Neural progenitor cell (in vitro differentiated cells): ENCODE results near the gene P2RX7. TPM values are rescaled to one million over a fixed set of nuclear protein-coding genes. Genes with fewer than 3 reads are reported as not detected.

Experiments
- DNase-seq: peaks from one replicate; pipeline ENCODE4 v3.0.0-alpha.2; 2016; ENCODE audit warnings: low spot score
- H2AFZ ChIP-seq: fragments of 200-600 bp; sonication (generic); replicated peaks from 2 replicates; pipeline ENCODE4 v1.6.1; 2016; ENCODE audit warnings: antibody characterized with exemption
- H3F3A ChIP-seq: fragments of 200-600 bp; sonication (generic); 2 replicates; pipeline ENCODE4 v1.6.1; 2016; ENCODE audit warnings: antibody characterized with exemption, low read depth
- H3K27ac ChIP-seq: fragments of 200-600 bp; sonication (generic); 2 replicates; pipeline ENCODE4 v1.5.1; 2016; ENCODE audit warnings: mild to moderate bottlenecking
- H3K27me3 ChIP-seq: fragments of 200-600 bp; sonication (generic); 2 replicates; pipeline ENCODE4 v1.6.1; 2016; ENCODE audit warnings: mild to moderate bottlenecking, moderate library complexity
- H3K36me3 ChIP-seq: fragments of 200-600 bp; sonication (generic); 2 replicates; pipeline ENCODE4 v1.5.1; 2016
- H3K4me1 ChIP-seq: fragments of 200-600 bp; sonication (generic); 2 replicates; pipeline ENCODE4 v1.6.1; 2016; ENCODE audit warnings: mixed run types
- H3K4me2 ChIP-seq: fragments of 200-600 bp; sonication (generic); 2 replicates; pipeline ENCODE4 v1.6.1; 2016
- H3K4me3 ChIP-seq: fragments of 200-600 bp; sonication (generic); 2 replicates; pipeline ENCODE4 v1.5.1; 2016
- H3K79me2 ChIP-seq: fragments of 200-600 bp; sonication (generic); 2 replicates; pipeline ENCODE4 v1.6.1; 2016; ENCODE audit warnings: low read depth
- H3K9ac ChIP-seq: fragments of 200-600 bp; sonication (generic); 2 replicates; pipeline ENCODE4 v1.6.1; 2016
- H3K9me3 ChIP-seq: fragments of 200-600 bp; sonication (generic); 2 replicates; pipeline ENCODE4 v1.5.1; 2016; ENCODE audit warnings: low read depth
- H4K20me1 ChIP-seq: fragments of 200-600 bp; sonication (generic); 2 replicates; pipeline ENCODE4 v1.6.1; 2016; ENCODE audit warnings: low read depth
- H3K27ac Mint-ChIP-seq: 3 replicates; pipeline ENCODE4 v1.8.0; 2021; ENCODE audit warnings: mixed read lengths
- H3K27me3 Mint-ChIP-seq: 2 replicates; pipeline ENCODE4 v1.8.0; 2022; ENCODE audit warnings: low read depth, mild to moderate bottlenecking, inconsistent platforms, moderate library complexity, mixed read lengths; ENCODE audit not compliant: insufficient read depth
- H3K36me3 Mint-ChIP-seq: 3 replicates; pipeline ENCODE4 v1.8.0; 2021; ENCODE audit warnings: mixed read lengths
- H3K4me1 Mint-ChIP-seq: 3 replicates; pipeline ENCODE4 v1.8.0; 2021; ENCODE audit warnings: mixed read lengths
- H3K4me3 Mint-ChIP-seq: 3 replicates; pipeline ENCODE4 v1.8.0; 2021; ENCODE audit warnings: mild to moderate bottlenecking, moderate library complexity, mixed read lengths
- H3K9me3 Mint-ChIP-seq: 3 replicates; pipeline ENCODE4 v1.8.0; 2020; ENCODE audit warnings: mixed read lengths
- EZH2 ChIP-seq: fragments of 200-600 bp; sonication (generic); IDR thresholded peaks from 2 replicates; pipeline ENCODE4 v1.6.1; 2017; ENCODE audit warnings: antibody characterized with exemption, mild to moderate bottlenecking, moderate library complexity
- EZH2phosphoT487 ChIP-seq: fragments of 200-600 bp; sonication (generic); IDR thresholded peaks from 2 replicates; pipeline ENCODE4 v1.6.1; 2017; ENCODE audit warnings: antibody characterized with exemption
- total RNA-seq: library from RNA; depleted of rRNA; stranded (reverse); fragments of >200 nt; gene quantifications from 2 replicates; pipeline ENCODE4 v1.2.3, GENCODE V29; 2015; ENCODE audit warnings: low replicate concordance
- TF ChIP-seq, protein P1 (sequence below): fragments of 200-600 bp; sonication (generic); IDR thresholded peaks from 2 replicates; pipeline ENCODE4 v1.5.1; 2017; ENCODE audit warnings: antibody characterized with exemption, mild to moderate bottlenecking

Gene P2RX7
- total RNA-seq, 1 donor from 2014 or later, result 0.71 TPM

DNA sequence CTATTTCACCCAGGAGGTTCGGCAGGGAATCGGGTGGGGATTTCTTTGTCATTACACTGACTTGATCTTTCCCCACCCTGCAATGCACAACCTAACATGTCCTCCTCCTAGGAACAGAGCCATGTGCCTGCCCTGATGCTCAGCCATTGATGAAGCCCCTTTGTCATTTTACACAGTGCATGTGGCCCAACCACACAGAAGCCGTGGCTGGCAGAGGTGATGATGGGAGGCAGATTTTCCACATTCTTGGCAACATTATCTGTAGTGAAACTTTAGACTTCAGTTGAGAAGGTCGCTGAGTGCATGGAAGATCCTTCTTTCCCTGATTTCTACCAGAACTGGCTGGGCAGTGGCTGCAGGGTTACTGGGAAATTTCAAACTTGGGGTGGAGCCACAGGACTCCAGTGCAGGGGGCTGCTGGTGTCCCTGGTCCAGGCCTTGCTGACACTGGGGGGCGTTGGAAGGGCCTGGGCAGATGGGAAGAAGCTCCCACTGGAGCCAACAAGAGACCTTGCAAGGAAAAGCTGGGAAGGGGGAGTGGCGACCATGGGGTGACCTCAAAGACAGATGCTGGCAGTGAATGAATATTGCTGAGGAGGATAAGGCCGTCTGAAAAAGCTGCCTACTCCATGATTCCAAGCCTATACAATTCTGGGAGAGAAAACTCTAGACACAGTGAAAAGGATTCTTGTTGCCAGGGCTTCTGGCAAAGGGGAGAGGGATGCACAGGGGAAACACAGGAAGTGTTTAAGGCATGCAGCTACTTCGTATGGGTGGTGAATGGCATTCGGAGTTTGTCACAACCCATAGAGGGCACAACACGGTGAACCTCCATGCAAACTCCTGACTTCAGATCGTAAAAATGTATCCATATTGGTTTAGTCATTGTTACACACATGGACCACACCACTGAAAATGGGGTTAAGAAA, 41.8 kb upstream of the P2RX7 start:
- Histone ChIP-seq H3K27ac (no peak overlapping the region), H3K79me2 (no peaks in the 10 kb centered on the region), H3K9me3 (no peaks in the 10 kb centered on the region), H3K9ac (no peak overlapping the region), H2AFZ (no peak overlapping the region), H4K20me1 (no peaks in the 10 kb centered on the region), H3K36me3 (no peaks in the 10 kb centered on the region), H3K27me3 (peaks cover 16% of the 10 kb centered on the region), H3K4me1 (peaks cover 5% of the 10 kb centered on the region), H3F3A (no peaks in the 10 kb centered on the region), H3K4me3 (no peak overlapping the region), H3K4me2 (no peak overlapping the region)
- no peak overlapping the region for H3K27ac Mint-ChIP-seq
- H3K4me3 Mint-ChIP-seq, result no peak overlapping the region
- peaks cover 12% of the 10 kb centered on the region for H3K4me1 Mint-ChIP-seq
- no peak for DNase-seq
- peaks cover 11% of the 10 kb centered on the region for H3K27me3 Mint-ChIP-seq
- TF ChIP-seq EZH2phosphoT487, result no peak
- H3K9me3 Mint-ChIP-seq, result no peaks in the 10 kb centered on the region
- no peaks in the 10 kb centered on the region for H3K36me3 Mint-ChIP-seq

DNA sequence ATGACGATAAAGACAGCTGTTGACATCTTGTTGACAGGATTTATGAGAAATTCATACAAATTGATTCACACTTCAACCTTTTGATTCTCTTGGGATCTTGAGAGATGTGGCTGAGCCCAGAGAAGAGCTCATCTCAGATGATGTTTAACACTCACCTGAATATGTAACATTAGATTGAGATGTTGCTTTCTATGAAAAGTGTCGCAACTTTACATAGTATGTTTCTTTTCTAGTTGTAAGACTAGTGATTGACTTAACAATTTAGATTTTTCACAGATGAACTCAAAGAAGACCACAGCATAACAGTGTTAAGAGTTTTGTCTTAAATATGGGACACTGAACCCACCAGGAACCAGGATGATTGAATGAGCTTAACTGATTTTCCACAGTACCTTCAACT, 40.6 kb upstream of the P2RX7 start:
- H3K9me3 Mint-ChIP-seq, result no peaks in the 10 kb centered on the region
- Histone ChIP-seq H3K27me3 (peaks cover 21% of the 10 kb centered on the region), H3K9me3 (no peaks in the 10 kb centered on the region), H3K9ac (no peak overlapping the region), H3K79me2 (no peaks in the 10 kb centered on the region), H3K4me1 (peaks cover 5% of the 10 kb centered on the region), H2AFZ (no peak overlapping the region), H4K20me1 (no peaks in the 10 kb centered on the region), H3F3A (no peaks in the 10 kb centered on the region), H3K27ac (no peak overlapping the region), H3K4me2 (no peak overlapping the region), H3K4me3 (no peak overlapping the region), H3K36me3 (no peaks in the 10 kb centered on the region)
- no peak overlapping the region for H3K4me3 Mint-ChIP-seq
- DNase-seq, result no peak
- TF ChIP-seq EZH2 (no peak), EZH2phosphoT487 (no peak)
- TF ChIP-seq, protein P1, sequence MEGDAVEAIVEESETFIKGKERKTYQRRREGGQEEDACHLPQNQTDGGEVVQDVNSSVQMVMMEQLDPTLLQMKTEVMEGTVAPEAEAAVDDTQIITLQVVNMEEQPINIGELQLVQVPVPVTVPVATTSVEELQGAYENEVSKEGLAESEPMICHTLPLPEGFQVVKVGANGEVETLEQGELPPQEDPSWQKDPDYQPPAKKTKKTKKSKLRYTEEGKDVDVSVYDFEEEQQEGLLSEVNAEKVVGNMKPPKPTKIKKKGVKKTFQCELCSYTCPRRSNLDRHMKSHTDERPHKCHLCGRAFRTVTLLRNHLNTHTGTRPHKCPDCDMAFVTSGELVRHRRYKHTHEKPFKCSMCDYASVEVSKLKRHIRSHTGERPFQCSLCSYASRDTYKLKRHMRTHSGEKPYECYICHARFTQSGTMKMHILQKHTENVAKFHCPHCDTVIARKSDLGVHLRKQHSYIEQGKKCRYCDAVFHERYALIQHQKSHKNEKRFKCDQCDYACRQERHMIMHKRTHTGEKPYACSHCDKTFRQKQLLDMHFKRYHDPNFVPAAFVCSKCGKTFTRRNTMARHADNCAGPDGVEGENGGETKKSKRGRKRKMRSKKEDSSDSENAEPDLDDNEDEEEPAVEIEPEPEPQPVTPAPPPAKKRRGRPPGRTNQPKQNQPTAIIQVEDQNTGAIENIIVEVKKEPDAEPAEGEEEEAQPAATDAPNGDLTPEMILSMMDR, result no peak
- peaks cover 13% of the 10 kb centered on the region for H3K4me1 Mint-ChIP-seq
- peaks cover 11% of the 10 kb centered on the region for H3K27me3 Mint-ChIP-seq
- H3K27ac Mint-ChIP-seq, result no peak overlapping the region
- H3K36me3 Mint-ChIP-seq, result no peaks in the 10 kb centered on the region

- Histone ChIP-seq H4K20me1 (no peaks in the 10 kb centered on the region), H3K9ac (no peak overlapping the region), H3K4me2 (no peak overlapping the region), H3K79me2 (no peaks in the 10 kb centered on the region), H3F3A (no peaks in the 10 kb centered on the region), H2AFZ (no peak overlapping the region), H3K27me3 (peaks cover 21% of the 10 kb centered on the region), H3K4me1 (peaks cover 5% of the 10 kb centered on the region), H3K36me3 (no peaks in the 10 kb centered on the region), H3K9me3 (no peaks in the 10 kb centered on the region), H3K4me3 (no peak overlapping the region), H3K27ac (no peak overlapping the region)
- Mint-ChIP-seq H3K27ac (no peak overlapping the region), H3K9me3 (no peaks in the 10 kb centered on the region), H3K27me3 (peaks cover 14% of the 10 kb centered on the region), H3K36me3 (no peaks in the 10 kb centered on the region), H3K4me3 (no peak overlapping the region), H3K4me1 (peaks cover 13% of the 10 kb centered on the region)
- TF ChIP-seq EZH2phosphoT487 (no peak), EZH2 (no peak)
- TF ChIP-seq, protein P1, result no peak
- no peak for DNase-seq
Measured at GRCh38 chr12:121093487-121093891, 39.2 kb upstream of the P2RX7 start.
